HCT116 (cell line): Measurements from ENCODE around the gene NFIA. TPM values are rescaled to one million over a fixed set of nuclear protein-coding genes. Genes with fewer than 3 reads are reported as not detected.

Experiments
- ATAC-seq: fragments of 200-7000 bp; cut with Tn5 transposase; 2 replicates; pipeline ENCODE4 v1.9.1; 2020; ENCODE audit warnings: mild to moderate bottlenecking, moderate library complexity
- BruUV-seq: library from RNA; stranded (reverse); fragments of 400-500 nt; replicated peaks from 2 replicates; lab custom pipeline; 2021; lab: Mats Ljungman, UMichigan
- CTCF ChIA-PET: fragments of 300-600 bp; sonication (Branson Sonifier 250); formaldehyde crosslinking; loops from one replicate; lab custom pipeline; 2021; ENCODE audit warnings: antibody characterized with exemption; lab: Charles Lee
- POLR2A ChIA-PET: fragments of 300-600, 350-600 bp; sonication (Branson Sonifier 250); formaldehyde crosslinking; loops from one replicate; lab custom pipeline; 2021; ENCODE audit warnings: antibody characterized with exemption; lab: Charles Lee
- RAD21 ChIA-PET, 2 experiments: fragments of 300-600 bp; sonication (Branson Sonifier 250); formaldehyde crosslinking; loops; one replicate each; lab custom pipeline; 2023; ENCODE audit warnings: low total read pairs in 2 of 2; ENCODE audit not compliant: uncharacterized antibody in 2 of 2, unreplicated experiment in 2 of 2, low non-redundant PET in 1 of 2; lab: Charles Lee
- DNase-seq: peaks from one replicate; pipeline ENCODE4 v3.0.0-alpha.2; 2010; ENCODE audit warnings: low read depth, low spot score
- H2AFZ ChIP-seq: fragments of 200-600 bp; shearing (Covaris generic), sonication (generic); 2 replicates; pipeline ENCODE4 v1.6.1; 2017; ENCODE audit warnings: low read depth, mixed run types, mixed read lengths, antibody characterized with exemption, low read length; ENCODE audit not compliant: poor library complexity, severe bottlenecking
- H3K27ac ChIP-seq: 2 replicates; pipeline ENCODE4 v1.5.1; 2012; ENCODE audit warnings: low read depth, low read length
- H3K27me3 ChIP-seq: fragments of 200-600 bp; sonication (generic); 2 replicates; pipeline ENCODE4 v1.6.1; 2016; ENCODE audit warnings: mixed run types, low read length, mixed read lengths; ENCODE audit not compliant: insufficient read depth
- H3K36me3 ChIP-seq, 2 experiments: fragments of 200-500 bp in 1 of 2; fragments of 200-600 bp in 1 of 2; sonication (Bioruptor generic) in 1 of 2; sonication (generic) in 1 of 2; 2 replicates each; pipeline versions ENCODE4 v1.5.1 to v1.6.1; 2014 to 2016; ENCODE audit warnings: low read length in 2 of 2, inconsistent platforms in 1 of 2, mixed read lengths in 1 of 2, mixed run types in 1 of 2; ENCODE audit not compliant: insufficient read depth in 2 of 2, control insufficient read depth in 1 of 2
- H3K4me1 ChIP-seq, 2 experiments: fragments of 200-600 bp in 1 of 2; sonication (generic) in 1 of 2; 2 replicates each; pipeline versions ENCODE4 v1.5.1 to v1.6.1; 2012 to 2017; ENCODE audit warnings: low read length in 2 of 2, inconsistent platforms in 1 of 2, mild to moderate bottlenecking in 1 of 2, mixed read lengths in 1 of 2, mixed run types in 1 of 2, moderate library complexity in 1 of 2; ENCODE audit not compliant: insufficient read depth in 2 of 2, control insufficient read depth in 1 of 2
- H3K4me2 ChIP-seq: fragments of 200-600 bp; sonication (generic); 2 replicates; pipeline ENCODE4 v1.6.1; 2017; ENCODE audit warnings: mixed run types, low read length, mixed read lengths
- H3K4me3 ChIP-seq, 2 experiments: fragments of 200-600 bp in 1 of 2; sonication (generic) in 1 of 2; replicated peaks in 1 of 2; 2 replicates each; pipeline ENCODE4 v1.5.1; 2011 to 2016; ENCODE audit warnings: low read length in 2 of 2, control low read depth in 1 of 2, low read depth in 1 of 2, mild to moderate bottlenecking in 1 of 2, mixed read lengths in 1 of 2, mixed run types in 1 of 2
- H3K79me2 ChIP-seq: fragments of 200-600 bp; sonication (generic); 2 replicates; pipeline ENCODE4 v1.6.1; 2017; ENCODE audit warnings: mild to moderate bottlenecking, mixed run types, low read length, moderate library complexity, mixed read lengths; ENCODE audit not compliant: insufficient read depth
- H3K9ac ChIP-seq: fragments of 200-600 bp; sonication (generic); 2 replicates; pipeline ENCODE4 v1.6.1; 2016; ENCODE audit warnings: low read length, mixed read lengths
- H3K9me2 ChIP-seq: fragments of 200-600 bp; sonication (generic), shearing (Covaris generic); 2 replicates; pipeline ENCODE4 v1.6.1; 2017; ENCODE audit warnings: mixed run types, mild to moderate bottlenecking, moderate library complexity; ENCODE audit not compliant: insufficient read depth
- H3K9me3 ChIP-seq, 2 experiments: fragments of 200-500 bp in 1 of 2; fragments of 200-600 bp in 1 of 2; sonication (Bioruptor generic) in 1 of 2; sonication (generic) in 1 of 2; 2 replicates each; pipeline ENCODE4 v1.6.1; 2014 to 2017; ENCODE audit warnings: low read length in 2 of 2, mixed read lengths in 2 of 2, inconsistent platforms in 1 of 2, low read depth in 1 of 2, mild to moderate bottlenecking in 1 of 2, mixed run types in 1 of 2, moderate library complexity in 1 of 2; ENCODE audit not compliant: control insufficient read depth in 1 of 2, insufficient read depth in 1 of 2
- H4K20me1 ChIP-seq: fragments of 200-600 bp; sonication (generic), shearing (Covaris generic); 2 replicates; pipeline ENCODE4 v1.6.1; 2017; ENCODE audit warnings: mixed run types, mild to moderate bottlenecking, moderate library complexity; ENCODE audit not compliant: insufficient read depth
- CBX3 ChIP-seq: IDR thresholded peaks from 2 replicates; pipeline ENCODE4 v1.6.1; 2012; ENCODE audit warnings: low read depth
- CEBPB ChIP-seq: IDR thresholded peaks from 2 replicates; pipeline ENCODE4 v1.6.1; 2012; ENCODE audit warnings: low read depth
- CTCF ChIP-seq, 3 experiments: fragments of 200-600 bp in 1 of 3; sonication (generic) in 1 of 3; IDR thresholded peaks in 2 of 3; conservative IDR thresholded peaks in 1 of 3; 2 replicates each; pipeline ENCODE4 v1.5.1; 2012 to 2017; ENCODE audit warnings: low read depth in 2 of 3, low read length in 2 of 3, antibody characterized with exemption in 1 of 3, borderline replicate concordance in 1 of 3, control low read depth in 1 of 3, mild to moderate bottlenecking in 1 of 3, mixed read lengths in 1 of 3, mixed run types in 1 of 3, moderate library complexity in 1 of 3; ENCODE audit not compliant: insufficient read depth in 1 of 3
- EZH2 ChIP-seq: fragments of 200-600 bp; sonication (generic); IDR thresholded peaks from 2 replicates; pipeline ENCODE4 v1.6.1; 2017; ENCODE audit warnings: antibody characterized with exemption, mixed run types
- EZH2phosphoT487 ChIP-seq: fragments of 200-600 bp; IDR thresholded peaks from 2 replicates; pipeline ENCODE4 v1.6.1; 2018; ENCODE audit warnings: antibody characterized with exemption, borderline replicate concordance
- JUND ChIP-seq: IDR thresholded peaks from 2 replicates; pipeline ENCODE4 v1.6.1; 2012
- POLR2A ChIP-seq: IDR thresholded peaks from 2 replicates; pipeline ENCODE4 v1.7.0; 2011; ENCODE audit warnings: borderline replicate concordance; ENCODE audit not compliant: insufficient read depth, insufficient read length; ENCODE audit errors: extremely low read depth
- POLR2AphosphoS5 ChIP-seq: IDR thresholded peaks from 2 replicates; pipeline ENCODE4 v1.6.1; 2011; ENCODE audit warnings: mild to moderate bottlenecking, low read depth, low read length, moderate library complexity
- RAD21 ChIP-seq: IDR thresholded peaks from 2 replicates; pipeline ENCODE4 v1.6.1; 2012; ENCODE audit warnings: low read depth, mild to moderate bottlenecking
- SIN3A ChIP-seq: IDR thresholded peaks from 2 replicates; pipeline ENCODE4 v1.6.1; 2012; ENCODE audit warnings: low read depth
- SRF ChIP-seq: IDR thresholded peaks from 2 replicates; pipeline ENCODE4 v1.6.1; 2012; ENCODE audit warnings: low read depth
- YY1 ChIP-seq: IDR thresholded peaks from 2 replicates; pipeline ENCODE4 v1.6.1; 2011; ENCODE audit warnings: low read length, low read depth, moderate library complexity, mild to moderate bottlenecking; ENCODE audit not compliant: insufficient replicate concordance; ENCODE audit errors: extremely low read depth
- ZNF274 ChIP-seq: fragments of 200-500 bp; sonication (Bioruptor generic); IDR thresholded peaks from 2 replicates; pipeline ENCODE4 v1.6.1; 2014; ENCODE audit warnings: mild to moderate bottlenecking, low read depth, low read length, inconsistent platforms
- intact Hi-C: fragments of 100-400 bp; cut with micrococcal nuclease; formaldehyde crosslinking; loops from 2 replicates; pipeline ENCODE4 v1.10.0; 2022
- total RNA-seq: library from RNA; stranded (reverse); gene quantifications from one replicate; pipeline ENCODE4 v1.2.1, GENCODE V29; 2021; ENCODE audit not compliant: unreplicated experiment

The NFIA gene
- total RNA-seq, 1 experiment from 2014 or later: 17.2 TPM

- no peaks in the 10 kb centered on the region for H3K9me3 ChIP-seq
- no peaks in the 10 kb centered on the region for H3K9me2 ChIP-seq
- H3K36me3 ChIP-seq: no peaks in the 10 kb centered on the region
- DNase-seq (no peak), ATAC-seq (no peak)
- H3K4me2 ChIP-seq: no peak overlapping the region
- no TSS peak for BruUV-seq
- TF ChIP-seq RAD21: no peak
- no peak for TF ChIP-seq POLR2AphosphoS5
- TF ChIP-seq JUND: no peak
- TF ChIP-seq EZH2: no peak
- no peak for TF ChIP-seq YY1
- TF ChIP-seq ZNF274: no peak
- no peak for TF ChIP-seq CTCF (IDR thresholded peaks at IDR 0.05 in 2 of 3, conservative IDR thresholded peaks at IDR 0.05 in 1 of 3; ENCODE audit: borderline replicate concordance in 1 of 3, insufficient read depth in 1 of 3, low read depth in 2 of 3, low read length in 2 of 3)
- TF ChIP-seq POLR2A: no peak
- no peak for TF ChIP-seq CBX3
- no peak for TF ChIP-seq SIN3A
- TF ChIP-seq EZH2phosphoT487: no peak
- no peak for TF ChIP-seq SRF
- TF ChIP-seq CEBPB: no peak
- CTCF ChIA-PET: no interaction called here
- H3K27me3 ChIP-seq: no peaks in the 10 kb centered on the region
- H3K79me2 ChIP-seq: peaks cover 27% of the 10 kb centered on the region
- no peaks in the 10 kb centered on the region for H4K20me1 ChIP-seq
- intact Hi-C loops: no loop called here
- no peak overlapping the region for H3K9ac ChIP-seq
- H3K4me1 ChIP-seq: no peaks in the 10 kb centered on the region
- no peak overlapping the region for H2AFZ ChIP-seq
- no peak overlapping the region for H3K27ac ChIP-seq
- POLR2A ChIA-PET: no interaction called here
- RAD21 ChIA-PET: no interaction called here
- H3K4me3 ChIP-seq: no peak overlapping the region
Measured at GRCh38 chr1:61107638-61108037, 25.3 kb downstream of the NFIA start.
